ENCODE results near the gene FOXRED2. TPM values are rescaled to one million over a fixed set of nuclear protein-coding genes. Genes with fewer than 3 reads are reported as not detected.

FOXRED2 gene
- polyA plus RNA-seq, 1 of the 3 experiments (the other 2 are of a cell fraction): 7.9 TPM

- Histone ChIP-seq H4K20me1 (ENCODE audit: insufficient read depth) (no peaks in the 10 kb centered on the region), H3K9ac (no peak overlapping the region), H3K4me2 (no peak overlapping the region), H3K36me3 (replicated peaks in 1 of 2; ENCODE audit: control insufficient read depth in 1 of 2, insufficient read depth in 2 of 2, low read length in 1 of 2) (no peaks in the 10 kb centered on the region), H3K27me3 (ENCODE audit: insufficient read depth) (peaks cover 31% of the 10 kb centered on the region), H3F3A (replicated peaks; ENCODE audit: insufficient read depth) (no peaks in the 10 kb centered on the region), H3K4me1 (ENCODE audit: control insufficient read depth in 1 of 2, insufficient read depth in 2 of 2, low read depth in 1 of 2, low read length in 1 of 2) (peaks cover 0 to 2% of the 10 kb centered on the region in 2 experiments; a peak in 1 of 4 replicates), H3K9me3 (no peaks in the 10 kb centered on the region), H2AFZ (ENCODE audit: low read depth) (no peak overlapping the region), H3K79me2 (ENCODE audit: insufficient read depth) (no peaks in the 10 kb centered on the region), H3K9me2 (no peaks in the 10 kb centered on the region), H3K27ac (ENCODE audit: low read depth in 2 of 2, low read length in 1 of 2) (no peak overlapping the region), H3K4me3 (ENCODE audit: low read depth in 2 of 2, low read length in 1 of 2) (no peak overlapping the region)
- DNase-seq: no peak
- TF ChIP-seq TAF1 (IDR thresholded peaks at IDR 0.05; ENCODE audit: borderline replicate concordance, low read depth, low read length) (no peak), RFX5 (IDR thresholded peaks at IDR 0.05; ENCODE audit: low read length) (no peak), RCOR1 (IDR thresholded peaks at IDR 0.05; ENCODE audit: low read length) (no peak), IRF3 (IDR thresholded peaks at IDR 0.05; ENCODE audit: low read depth, low read length) (no peak), SMC3 (IDR thresholded peaks at IDR 0.05; ENCODE audit: low read depth, low read length) (no peak)
- CTCF ChIA-PET: interaction anchor here (0.7 to 8.0 kb wide), 7 partner anchors 10 to 426 kb away, joined by 3 to 48 read pairs (median 4); no protein-coding TSS in a partner anchor
- 81% methylated on average over 1 of the region's 1 CpG for WGBS (ENCODE audit: low lambda C conversion rate)
- POLR2A ChIA-PET: no interaction called here
Observed at GRCh38 chr22:36552289-36552688, 45.4 kb upstream of the FOXRED2 start.

- no peak overlapping the region for H3K27ac ChIP-seq (ENCODE audit: low read depth in 2 of 2, low read length in 1 of 2)
- H3K4me2 ChIP-seq: no peak overlapping the region
- DNase-seq: no peak
- peaks cover 8% of the 10 kb centered on the region for H3F3A ChIP-seq (replicated peaks; ENCODE audit: insufficient read depth)
- ChIA-PET POLR2A (no interaction called here), CTCF (interaction anchor here (1.4 to 8.0 kb wide), 3 partner anchors 223 to 427 kb away, joined by 4 to 48 read pairs (median 21); no protein-coding TSS in a partner anchor)
- no peaks in the 10 kb centered on the region for H4K20me1 ChIP-seq (ENCODE audit: insufficient read depth)
- WGBS (ENCODE audit: low lambda C conversion rate): 70% methylated on average over 12 of the region's 13 CpGs
- no peaks in the 10 kb centered on the region for H3K79me2 ChIP-seq (ENCODE audit: insufficient read depth)
- H3K9me2 ChIP-seq: no peaks in the 10 kb centered on the region
- no peak overlapping the region for H3K4me3 ChIP-seq (ENCODE audit: low read depth in 2 of 2, low read length in 1 of 2)
- no peak overlapping the region for H2AFZ ChIP-seq (ENCODE audit: low read depth)
- H3K27me3 ChIP-seq (ENCODE audit: insufficient read depth): peaks cover 30% of the 10 kb centered on the region
- H3K4me1 ChIP-seq (ENCODE audit: control insufficient read depth in 1 of 2, insufficient read depth in 2 of 2, low read depth in 1 of 2, low read length in 1 of 2): peaks cover 0 to 2% of the 10 kb centered on the region in 2 experiments; a peak in 1 of 4 replicates
- H3K9me3 ChIP-seq: no peaks in the 10 kb centered on the region
- H3K9ac ChIP-seq: no peak overlapping the region
- no peaks in the 10 kb centered on the region for H3K36me3 ChIP-seq (replicated peaks in 1 of 2; ENCODE audit: control insufficient read depth in 1 of 2, insufficient read depth in 2 of 2, low read length in 1 of 2)
- TF ChIP-seq, protein P1, sequence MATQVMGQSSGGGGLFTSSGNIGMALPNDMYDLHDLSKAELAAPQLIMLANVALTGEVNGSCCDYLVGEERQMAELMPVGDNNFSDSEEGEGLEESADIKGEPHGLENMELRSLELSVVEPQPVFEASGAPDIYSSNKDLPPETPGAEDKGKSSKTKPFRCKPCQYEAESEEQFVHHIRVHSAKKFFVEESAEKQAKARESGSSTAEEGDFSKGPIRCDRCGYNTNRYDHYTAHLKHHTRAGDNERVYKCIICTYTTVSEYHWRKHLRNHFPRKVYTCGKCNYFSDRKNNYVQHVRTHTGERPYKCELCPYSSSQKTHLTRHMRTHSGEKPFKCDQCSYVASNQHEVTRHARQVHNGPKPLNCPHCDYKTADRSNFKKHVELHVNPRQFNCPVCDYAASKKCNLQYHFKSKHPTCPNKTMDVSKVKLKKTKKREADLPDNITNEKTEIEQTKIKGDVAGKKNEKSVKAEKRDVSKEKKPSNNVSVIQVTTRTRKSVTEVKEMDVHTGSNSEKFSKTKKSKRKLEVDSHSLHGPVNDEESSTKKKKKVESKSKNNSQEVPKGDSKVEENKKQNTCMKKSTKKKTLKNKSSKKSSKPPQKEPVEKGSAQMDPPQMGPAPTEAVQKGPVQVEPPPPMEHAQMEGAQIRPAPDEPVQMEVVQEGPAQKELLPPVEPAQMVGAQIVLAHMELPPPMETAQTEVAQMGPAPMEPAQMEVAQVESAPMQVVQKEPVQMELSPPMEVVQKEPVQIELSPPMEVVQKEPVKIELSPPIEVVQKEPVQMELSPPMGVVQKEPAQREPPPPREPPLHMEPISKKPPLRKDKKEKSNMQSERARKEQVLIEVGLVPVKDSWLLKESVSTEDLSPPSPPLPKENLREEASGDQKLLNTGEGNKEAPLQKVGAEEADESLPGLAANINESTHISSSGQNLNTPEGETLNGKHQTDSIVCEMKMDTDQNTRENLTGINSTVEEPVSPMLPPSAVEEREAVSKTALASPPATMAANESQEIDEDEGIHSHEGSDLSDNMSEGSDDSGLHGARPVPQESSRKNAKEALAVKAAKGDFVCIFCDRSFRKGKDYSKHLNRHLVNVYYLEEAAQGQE (IDR thresholded peaks at IDR 0.05; ENCODE audit: low read depth, low read length): no peak
- TF ChIP-seq ELF1 (IDR thresholded peaks at IDR 0.05) (no peak), CHD2 (IDR thresholded peaks at IDR 0.05; ENCODE audit: low read length, partially characterized antibody) (no peak), FOXM1 (IDR thresholded peaks at IDR 0.05; ENCODE audit: low read depth) (no peak), GABPA (IDR thresholded peaks at IDR 0.05; ENCODE audit: low read depth) (no peak), USF1 (IDR thresholded peaks at IDR 0.05; ENCODE audit: borderline replicate concordance, low read depth) (no peak), YY1 (IDR thresholded peaks at IDR 0.05; ENCODE audit: low read depth) (no peak), EZH2phosphoT487 (IDR thresholded peaks at IDR 0.05; ENCODE audit: borderline replicate concordance, low read depth) (no peak), NFIC (IDR thresholded peaks at IDR 0.05; ENCODE audit: borderline replicate concordance) (no peak), MXI1 (IDR thresholded peaks at IDR 0.05; ENCODE audit: low read depth, low read length) (no peak)
- TF ChIP-seq, protein P2, sequence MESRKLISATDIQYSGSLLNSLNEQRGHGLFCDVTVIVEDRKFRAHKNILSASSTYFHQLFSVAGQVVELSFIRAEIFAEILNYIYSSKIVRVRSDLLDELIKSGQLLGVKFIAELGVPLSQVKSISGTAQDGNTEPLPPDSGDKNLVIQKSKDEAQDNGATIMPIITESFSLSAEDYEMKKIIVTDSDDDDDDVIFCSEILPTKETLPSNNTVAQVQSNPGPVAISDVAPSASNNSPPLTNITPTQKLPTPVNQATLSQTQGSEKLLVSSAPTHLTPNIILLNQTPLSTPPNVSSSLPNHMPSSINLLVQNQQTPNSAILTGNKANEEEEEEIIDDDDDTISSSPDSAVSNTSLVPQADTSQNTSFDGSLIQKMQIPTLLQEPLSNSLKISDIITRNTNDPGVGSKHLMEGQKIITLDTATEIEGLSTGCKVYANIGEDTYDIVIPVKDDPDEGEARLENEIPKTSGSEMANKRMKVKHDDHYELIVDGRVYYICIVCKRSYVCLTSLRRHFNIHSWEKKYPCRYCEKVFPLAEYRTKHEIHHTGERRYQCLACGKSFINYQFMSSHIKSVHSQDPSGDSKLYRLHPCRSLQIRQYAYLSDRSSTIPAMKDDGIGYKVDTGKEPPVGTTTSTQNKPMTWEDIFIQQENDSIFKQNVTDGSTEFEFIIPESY (IDR thresholded peaks at IDR 0.05; ENCODE audit: borderline replicate concordance, low read depth): no peak
- TF ChIP-seq, protein P3, sequence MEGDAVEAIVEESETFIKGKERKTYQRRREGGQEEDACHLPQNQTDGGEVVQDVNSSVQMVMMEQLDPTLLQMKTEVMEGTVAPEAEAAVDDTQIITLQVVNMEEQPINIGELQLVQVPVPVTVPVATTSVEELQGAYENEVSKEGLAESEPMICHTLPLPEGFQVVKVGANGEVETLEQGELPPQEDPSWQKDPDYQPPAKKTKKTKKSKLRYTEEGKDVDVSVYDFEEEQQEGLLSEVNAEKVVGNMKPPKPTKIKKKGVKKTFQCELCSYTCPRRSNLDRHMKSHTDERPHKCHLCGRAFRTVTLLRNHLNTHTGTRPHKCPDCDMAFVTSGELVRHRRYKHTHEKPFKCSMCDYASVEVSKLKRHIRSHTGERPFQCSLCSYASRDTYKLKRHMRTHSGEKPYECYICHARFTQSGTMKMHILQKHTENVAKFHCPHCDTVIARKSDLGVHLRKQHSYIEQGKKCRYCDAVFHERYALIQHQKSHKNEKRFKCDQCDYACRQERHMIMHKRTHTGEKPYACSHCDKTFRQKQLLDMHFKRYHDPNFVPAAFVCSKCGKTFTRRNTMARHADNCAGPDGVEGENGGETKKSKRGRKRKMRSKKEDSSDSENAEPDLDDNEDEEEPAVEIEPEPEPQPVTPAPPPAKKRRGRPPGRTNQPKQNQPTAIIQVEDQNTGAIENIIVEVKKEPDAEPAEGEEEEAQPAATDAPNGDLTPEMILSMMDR (IDR thresholded peaks at IDR 0.05): no peak
Observed at GRCh38 chr22:36550701-36551495, 44.1 kb upstream of the FOXRED2 start.

Measured in SK-N-SH (cell line).